Midbrain (tissue), 1 donor: ENCODE measurements around the gene AKR1B1.

ENCODE experiments used
- DNase-seq: peaks from one replicate; lab custom pipeline; 2025; lab: John Stamatoyannopoulos, UW

The AKR1B1 gene

GRCh38 chr7:134469622-134470021 lies 10.7 kb upstream of the AKR1B1 start:
- DNase-seq: no peak

DNA sequence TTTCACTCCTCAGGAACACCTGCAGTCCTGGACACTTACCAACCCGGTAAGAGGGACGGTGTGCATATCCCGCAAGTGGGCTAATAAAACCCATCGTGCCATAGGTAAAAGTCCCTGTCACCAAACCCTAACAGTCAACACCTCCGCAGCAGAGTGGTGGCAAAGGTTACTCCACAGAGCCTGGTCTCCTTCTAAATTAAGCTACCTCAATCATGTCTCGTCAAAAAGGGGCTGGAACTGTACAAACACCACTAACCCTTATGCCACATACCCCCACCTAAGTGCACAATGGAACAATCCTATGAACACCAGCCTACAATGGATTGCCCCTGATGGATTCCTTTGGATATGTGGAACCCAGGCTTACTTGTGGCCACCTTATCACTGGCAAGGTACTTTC lies 9.6 kb upstream of the AKR1B1 start:
- no peak for DNase-seq

DNA sequence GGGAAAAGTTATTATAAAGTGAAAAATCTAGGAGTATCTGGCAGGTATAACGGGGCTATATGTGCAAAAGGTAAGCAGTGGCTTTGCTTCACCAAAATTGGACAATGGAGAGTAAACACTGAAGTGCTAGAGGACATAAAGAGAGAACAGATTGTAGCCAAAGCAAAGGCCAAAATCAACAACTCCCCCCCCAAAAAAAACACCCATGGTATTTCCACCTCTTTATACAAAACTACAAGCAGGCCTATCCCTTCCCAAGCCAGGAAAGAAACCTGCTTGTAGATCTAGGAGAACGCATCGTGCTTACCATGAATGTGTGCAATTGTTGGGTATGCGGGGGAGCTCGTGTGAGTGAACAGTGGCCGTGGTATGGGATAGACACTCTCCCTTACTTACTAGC lies 9.2 kb upstream of the AKR1B1 start:
- DNase-seq: no peak

GRCh38 chr7:134465491-134465890 lies 6.6 kb upstream of the AKR1B1 start:
- no peak for DNase-seq

DNA sequence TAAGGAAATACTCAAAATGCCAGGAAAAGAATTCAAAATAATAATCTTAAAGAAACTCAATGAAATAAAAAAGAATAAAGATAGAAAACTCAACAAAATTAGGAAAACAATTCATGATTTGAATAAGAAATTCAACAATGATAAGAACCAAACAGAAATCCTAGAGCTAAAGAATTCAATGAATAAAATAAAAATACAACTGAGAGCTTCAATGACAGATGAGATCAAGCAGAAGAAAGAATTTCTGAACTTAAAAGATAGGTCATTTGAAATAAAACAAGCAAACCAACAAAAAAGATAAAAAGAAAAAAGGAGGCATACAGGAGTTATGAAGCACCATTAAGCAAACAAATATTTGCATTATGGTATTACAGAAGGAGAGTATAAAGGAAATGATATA lies 5.6 kb upstream of the AKR1B1 start:
- DNase-seq: no peak

DNA sequence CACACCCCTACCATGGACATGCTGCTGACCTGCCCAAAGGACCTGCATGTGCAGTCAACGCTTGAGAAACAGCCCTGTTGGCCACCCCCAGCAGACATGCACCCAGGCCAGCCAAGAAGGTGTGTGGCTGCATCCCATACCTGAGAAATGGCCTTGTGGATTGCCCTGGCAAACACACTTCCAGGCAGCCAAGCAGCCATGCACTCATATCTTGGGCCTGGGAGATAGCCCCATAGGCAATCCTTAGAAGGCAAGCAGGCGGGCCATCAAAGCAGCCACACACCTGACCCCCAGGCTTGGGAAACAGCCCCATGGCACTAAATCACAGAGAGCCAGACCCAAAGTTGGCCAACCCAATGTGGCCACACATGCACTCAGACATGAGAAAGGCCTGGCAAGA lies 4.9 kb upstream of the AKR1B1 start:
- no peak for DNase-seq

DNA sequence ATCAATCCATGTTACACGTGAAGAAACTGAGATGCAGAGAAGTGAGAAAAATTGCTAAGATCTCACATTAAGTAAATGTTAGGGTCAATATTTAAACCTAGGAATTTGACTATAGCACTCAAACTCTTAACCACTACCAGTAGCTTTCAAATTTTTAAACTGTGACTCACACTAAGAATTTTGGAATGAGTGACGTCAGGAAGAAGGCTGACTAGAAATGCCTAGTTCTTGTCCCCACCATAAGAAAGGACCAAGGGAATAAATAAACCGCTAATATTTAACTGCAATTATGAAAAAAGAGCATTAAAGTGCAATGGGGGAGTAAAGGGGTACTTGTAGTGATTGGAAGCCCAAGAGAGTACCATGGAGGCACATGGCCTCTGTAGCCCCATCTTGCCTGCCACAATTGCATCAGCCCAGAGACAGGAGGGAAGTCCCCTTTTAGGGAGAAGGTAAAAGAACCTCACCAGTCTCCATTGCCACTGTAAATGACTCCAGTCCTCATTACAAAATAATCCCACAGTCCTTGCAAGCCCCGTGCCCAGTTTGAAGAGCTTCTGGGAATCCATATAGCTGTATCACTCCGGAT lies 3.5 kb upstream of the AKR1B1 start:
- DNase-seq: no peak

DNA sequence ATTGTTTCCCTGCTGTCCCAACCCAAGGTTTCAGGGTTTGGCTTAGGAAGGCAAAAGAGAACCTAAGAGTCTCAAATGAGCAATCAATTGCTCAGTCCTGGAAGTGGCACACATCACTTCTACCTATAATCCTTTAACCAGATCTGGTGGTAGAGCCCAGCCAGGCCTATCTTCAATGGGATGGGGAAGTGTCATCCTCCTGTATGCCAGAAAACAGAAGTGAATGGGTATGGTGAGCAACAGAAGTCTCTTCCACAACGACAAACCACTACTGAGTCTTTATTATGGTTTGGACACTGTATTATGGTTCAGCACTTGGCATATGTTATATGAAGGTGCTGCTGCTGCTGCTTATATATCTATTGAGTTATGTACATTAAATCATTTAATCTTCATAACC lies 3.0 kb upstream of the AKR1B1 start:
- no peak for DNase-seq

GRCh38 chr7:134459981-134460380 lies 1.1 kb upstream of the AKR1B1 start:
- DNase-seq: no peak

- DNase-seq: peak; percentile 45
Measured at GRCh38 chr7:134458341-134458805, 527 bp downstream of the AKR1B1 start.

DNA sequence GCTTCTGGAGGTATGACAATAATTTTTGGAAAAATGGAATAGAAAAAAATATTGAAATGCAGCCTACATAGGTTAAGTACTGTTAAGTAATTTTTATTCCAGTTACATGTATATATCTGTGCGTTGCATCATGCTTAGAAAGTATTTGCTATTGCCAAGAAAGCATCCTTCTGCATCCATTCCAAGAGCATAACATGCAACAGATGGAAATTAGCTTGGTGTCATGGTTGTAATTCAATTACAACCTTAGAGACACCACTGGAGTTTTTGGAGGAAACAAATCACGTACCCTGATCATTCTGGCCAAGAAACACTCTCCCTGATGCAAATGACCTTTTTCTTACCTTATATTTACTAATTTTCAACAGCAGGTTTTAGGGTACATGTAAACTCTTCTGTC lies 1.7 kb downstream of the AKR1B1 start:
- DNase-seq: no peak

DNA sequence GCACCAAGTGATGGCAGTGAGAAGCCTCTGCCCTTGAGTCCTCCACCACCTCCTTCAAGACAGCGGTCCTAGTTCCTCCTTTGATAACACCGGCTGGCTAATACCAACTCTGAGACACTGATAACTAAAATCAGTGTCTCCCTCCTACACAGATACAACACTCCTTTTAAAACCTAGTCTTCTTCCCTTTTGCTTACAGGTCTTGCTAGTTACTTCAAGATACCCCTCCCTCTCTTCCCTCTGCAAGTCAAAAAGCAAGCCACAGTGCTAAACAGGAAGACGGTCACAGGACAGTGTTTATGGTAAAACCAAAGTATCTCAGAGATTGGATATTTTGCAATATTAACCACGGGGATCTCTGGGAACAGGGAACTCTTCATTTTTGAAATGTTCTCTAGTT lies 4.6 kb downstream of the AKR1B1 start:
- DNase-seq: peak; percentile 5

GRCh38 chr7:134453518-134453917 lies 5.4 kb downstream of the AKR1B1 start:
- DNase-seq: no peak

- no peak for DNase-seq
Measured at GRCh38 chr7:134452991-134453473, 5.9 kb downstream of the AKR1B1 start.

DNA sequence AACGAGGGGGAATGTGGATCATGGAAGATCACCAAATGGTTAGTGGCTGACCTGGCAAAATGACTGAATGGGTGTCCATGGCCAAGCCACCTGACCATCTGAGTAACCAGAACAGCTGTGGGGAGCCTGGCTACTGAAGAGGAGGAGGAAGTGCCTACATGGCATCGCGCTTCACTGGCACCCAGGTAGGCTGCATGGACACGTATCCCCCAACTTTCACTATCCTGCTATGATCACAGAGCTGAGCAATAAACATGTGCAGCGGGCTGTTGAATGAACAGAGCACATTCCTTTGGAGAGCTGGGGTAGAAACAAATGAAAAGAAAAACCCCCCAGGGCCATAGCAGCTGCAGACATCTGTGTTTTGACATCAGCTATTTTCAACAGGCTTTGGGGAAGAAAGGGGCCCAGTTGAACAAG lies 6.5 kb downstream of the AKR1B1 start:
- no peak for DNase-seq

DNA sequence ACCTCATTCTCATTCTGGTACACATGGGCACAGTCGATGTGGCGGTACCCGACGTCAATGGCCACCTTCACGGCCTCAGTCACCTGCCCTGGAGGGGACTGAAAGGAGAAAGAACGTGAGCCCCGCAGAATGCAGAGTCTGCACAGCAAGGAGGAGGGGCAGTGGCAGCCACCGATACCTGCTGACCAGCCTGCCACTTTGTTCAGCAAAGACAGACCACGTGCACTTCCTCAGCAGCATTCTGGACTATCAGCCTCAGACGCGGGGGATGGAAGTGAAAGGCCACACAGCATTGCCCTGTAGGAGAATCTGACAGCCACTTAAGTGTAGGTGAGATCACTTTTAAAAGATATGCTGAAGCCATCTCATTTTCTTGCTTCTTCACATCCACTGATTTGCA lies 7.2 kb downstream of the AKR1B1 start:
- peak; percentile 14 for DNase-seq

GRCh38 chr7:134450294-134451000 lies 8.5 kb downstream of the AKR1B1 start:
- DNase-seq: no peak

- no peak for DNase-seq
Measured at GRCh38 chr7:134449680-134450079, 9.2 kb downstream of the AKR1B1 start.

GRCh38 chr7:134448356-134449229 lies 10.3 kb downstream of the AKR1B1 start:
- DNase-seq: no peak

- DNase-seq: no peak
Measured at GRCh38 chr7:134447383-134447782, 11.5 kb downstream of the AKR1B1 start.

- DNase-seq: no peak
Measured at GRCh38 chr7:134446923-134447322, 12.0 kb downstream of the AKR1B1 start.

GRCh38 chr7:134446446-134446845 lies 12.5 kb downstream of the AKR1B1 start:
- DNase-seq: no peak

DNA sequence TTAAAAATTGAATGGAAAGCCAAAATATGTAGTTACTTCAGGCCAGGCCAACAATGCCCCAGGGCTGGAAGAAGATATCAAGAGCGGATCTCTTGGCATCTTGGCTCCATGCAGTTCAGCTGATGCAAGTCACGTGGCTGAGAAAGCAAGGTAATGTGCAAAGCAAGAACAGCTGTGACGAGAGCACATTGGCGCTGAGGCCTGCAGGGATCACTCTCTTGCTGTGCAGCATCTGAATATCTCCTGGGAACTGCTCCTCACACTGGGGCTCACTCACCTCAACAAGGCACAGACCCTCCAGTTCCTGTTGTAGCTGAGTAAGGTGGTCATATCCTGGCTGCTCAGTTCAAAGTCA lies 14.0 kb downstream of the AKR1B1 start:
- DNase-seq: no peak
